Measurements from ENCODE around the gene RNF144B. TPM values are rescaled to one million over a fixed set of nuclear protein-coding genes. Genes with fewer than 3 reads are reported as not detected.

The RNF144B gene
- total and polyA plus RNA-seq, 9 of the 15 experiments (the other 6 are each of a cell fraction or from before 2014, with no cell fraction given) = 0.01 TPM; not detected in 8

DNA sequence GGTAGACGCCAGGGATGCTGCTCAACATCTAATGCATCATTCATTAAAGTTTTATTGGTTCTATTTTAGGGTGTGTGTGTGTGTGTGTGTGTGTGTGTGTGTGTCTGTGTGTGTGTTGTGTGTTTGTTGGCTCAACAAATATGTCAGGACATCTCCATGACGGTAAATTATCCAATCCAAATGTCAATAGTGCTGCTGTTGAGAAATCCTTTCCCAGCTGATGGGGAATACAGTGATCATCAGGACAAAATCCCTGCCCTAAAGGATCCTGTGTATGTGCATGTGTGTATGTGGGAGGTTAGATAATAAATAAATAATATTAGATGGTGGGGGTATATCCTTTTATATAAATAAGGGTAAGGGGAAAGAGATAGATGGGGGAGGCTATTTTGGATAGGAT is 59.6 kb downstream of the RNF144B start:
- no peak for FAIRE-seq
- 0% methylated on average over 2 of the region's 2 CpGs for WGBS (ENCODE audit: insufficient coverage, low coverage, missing lambda C conversion rate)
- ATAC-seq = no peak
- no peak overlapping the region for H3K27ac ChIP-seq (ENCODE audit: extremely low read depth, low read depth, low read length)
- no peak overlapping the region for H3K4me2 ChIP-seq (ENCODE audit: insufficient read depth, low read length)
- H4K20me1 ChIP-seq (replicated peaks; ENCODE audit: control insufficient read depth, insufficient read depth, low read length) = no peaks in the 10 kb centered on the region
- CTCF ChIA-PET (ENCODE audit: low intra/inter-chr PET ratio) = no interaction called here
- H3K9me3 ChIP-seq (replicated peaks; ENCODE audit: control insufficient read depth, insufficient read depth, low read depth, low read length) = no peaks in the 10 kb centered on the region
- in situ Hi-C loops (cut with MboI) (no loop called here), intact Hi-C loops (cut with micrococcal nuclease) (no loop called here)
- no peak for DNase-seq (ENCODE audit: extremely low read depth in 1 of 4, low spot score in 3 of 4)
- H3K9ac ChIP-seq (ENCODE audit: insufficient read depth in 1 of 2, low read depth in 2 of 2, low read length in 2 of 2) = no peak overlapping the region
- no peaks in the 10 kb centered on the region for H3K4me1 ChIP-seq (replicated peaks in 1 of 2; ENCODE audit: control insufficient read depth in 2 of 2, insufficient read depth in 2 of 2, low read length in 2 of 2)
- BruUV-seq (replicated peaks) = no TSS peak
- no peaks in the 10 kb centered on the region for H3K36me3 ChIP-seq (ENCODE audit: control insufficient read depth, insufficient read depth, low read length)
- no peaks in the 10 kb centered on the region for H3K27me3 ChIP-seq (ENCODE audit: control insufficient read depth in 2 of 2, insufficient read depth in 2 of 2, low read length in 2 of 2)
- no peaks in the 10 kb centered on the region for H3K79me2 ChIP-seq (ENCODE audit: control insufficient read depth, insufficient read depth, low read length)
- no peak overlapping the region for H2AFZ ChIP-seq (ENCODE audit: low read depth, low read length)
- no peak overlapping the region for H3K4me3 ChIP-seq
- H3K9me1 ChIP-seq (ENCODE audit: control insufficient read depth, insufficient read depth, low read length) = no peaks in the 10 kb centered on the region
- POLR2A ChIA-PET = interaction anchor here (1.7 kb wide), 1 partner anchor 10 kb away, joined by 4 read pairs; no protein-coding TSS in a partner anchor
- TF ChIP-seq SIRT6 (IDR thresholded peaks at IDR 0.05; ENCODE audit: low read depth, low read length) (no peak), LCOR (CRISPR knock-in tag; IDR thresholded peaks at IDR 0.05) (no peak), DDX20 (tag; IDR thresholded peaks at IDR 0.05; ENCODE audit: low read depth) (no peak), PRPF4 (IDR thresholded peaks at IDR 0.05; ENCODE audit: insufficient read depth, low read depth, low read length, poor library complexity, severe bottlenecking) (no peak), CTCF (IDR thresholded peaks at IDR 0.05 in 2 of 3, conservative IDR thresholded peaks at IDR 0.05 in 1 of 3; ENCODE audit: insufficient read depth in 2 of 3, low read depth in 1 of 3, low read length in 3 of 3) (no peak), HDAC6 (IDR thresholded peaks at IDR 0.05; ENCODE audit: low read depth, low read length) (no peak), POLR2H (tag; IDR thresholded peaks at IDR 0.05; ENCODE audit: low read depth) (no peak), KDM2B (CRISPR knock-in tag; IDR thresholded peaks at IDR 0.05) (no peak), ZC3H4 (CRISPR knock-in tag; IDR thresholded peaks at IDR 0.05; ENCODE audit: borderline replicate concordance) (no peak), IRF9 (tag; IDR thresholded peaks at IDR 0.05) (no peak), ZFP1 (CRISPR knock-in tag; IDR thresholded peaks at IDR 0.05) (no peak), ZNF395 (CRISPR knock-in tag; IDR thresholded peaks at IDR 0.05) (no peak), MTA2 (IDR thresholded peaks at IDR 0.05; ENCODE audit: low read depth) (no peak), CAMTA2 (CRISPR knock-in tag; conservative IDR thresholded peaks at IDR 0.05) (no peak)
- TF ChIP-seq, protein P1, sequence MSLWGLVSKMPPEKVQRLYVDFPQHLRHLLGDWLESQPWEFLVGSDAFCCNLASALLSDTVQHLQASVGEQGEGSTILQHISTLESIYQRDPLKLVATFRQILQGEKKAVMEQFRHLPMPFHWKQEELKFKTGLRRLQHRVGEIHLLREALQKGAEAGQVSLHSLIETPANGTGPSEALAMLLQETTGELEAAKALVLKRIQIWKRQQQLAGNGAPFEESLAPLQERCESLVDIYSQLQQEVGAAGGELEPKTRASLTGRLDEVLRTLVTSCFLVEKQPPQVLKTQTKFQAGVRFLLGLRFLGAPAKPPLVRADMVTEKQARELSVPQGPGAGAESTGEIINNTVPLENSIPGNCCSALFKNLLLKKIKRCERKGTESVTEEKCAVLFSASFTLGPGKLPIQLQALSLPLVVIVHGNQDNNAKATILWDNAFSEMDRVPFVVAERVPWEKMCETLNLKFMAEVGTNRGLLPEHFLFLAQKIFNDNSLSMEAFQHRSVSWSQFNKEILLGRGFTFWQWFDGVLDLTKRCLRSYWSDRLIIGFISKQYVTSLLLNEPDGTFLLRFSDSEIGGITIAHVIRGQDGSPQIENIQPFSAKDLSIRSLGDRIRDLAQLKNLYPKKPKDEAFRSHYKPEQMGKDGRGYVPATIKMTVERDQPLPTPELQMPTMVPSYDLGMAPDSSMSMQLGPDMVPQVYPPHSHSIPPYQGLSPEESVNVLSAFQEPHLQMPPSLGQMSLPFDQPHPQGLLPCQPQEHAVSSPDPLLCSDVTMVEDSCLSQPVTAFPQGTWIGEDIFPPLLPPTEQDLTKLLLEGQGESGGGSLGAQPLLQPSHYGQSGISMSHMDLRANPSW (CRISPR knock-in tag; IDR thresholded peaks at IDR 0.05) = no peak

All from K562 (cell line).